HepG2 (cell line): ENCODE data around the gene ANKRD44. TPM values are rescaled to one million over a fixed set of nuclear protein-coding genes. Genes with fewer than 3 reads are reported as not detected.

Source experiments
- ATAC-seq: fragments of 200-7000 bp; cut with Tn5 transposase; 3 replicates; pipeline ENCODE4 v1.9.1; 2020; ENCODE audit warnings: mild to moderate bottlenecking, moderate library complexity
- BruUV-seq: library from RNA; stranded (reverse); fragments of 400-500 nt; replicated peaks from 2 replicates; lab custom pipeline; 2021; lab: Mats Ljungman, UMichigan
- CTCF ChIA-PET: fragments of 300-600 bp; formaldehyde crosslinking; extraction: SDS; loops from one replicate; lab custom pipeline; 2021; ENCODE audit warnings: low total read pairs, inconsistent platforms, low intra/inter-chr PET ratio; lab: Yijun Ruan, JAX
- POLR2A ChIA-PET: fragments of 350-600 bp; sonication (Branson Sonifier 250); formaldehyde crosslinking; loops from one replicate; lab custom pipeline; 2020; ENCODE audit warnings: antibody characterized with exemption, inconsistent platforms; lab: Yijun Ruan, JAX
- DNase-seq: peaks from one replicate; pipeline ENCODE4 v3.0.0-alpha.2; 2015; ENCODE audit warnings: low spot score
- FAIRE-seq: peaks from 3 replicates; lab custom pipeline; 2011; peaks lifted over from hg19 to GRCh38; lab: Jason Lieb, UNC
- H2AFZ ChIP-seq: one replicate; pipeline ENCODE4 v1.6.1; 2011; ENCODE audit warnings: low read length, inconsistent platforms
- H3K27ac ChIP-seq: fragments of 300-600 bp; 3 replicates; pipeline ENCODE4 v1.8.0; 2011; ENCODE audit warnings: mixed run types, mild to moderate bottlenecking, mixed read lengths, low read length, inconsistent platforms; ENCODE audit not compliant: insufficient read depth; ENCODE audit errors: extremely low read length
- H3K27me3 ChIP-seq, 2 experiments: fragments of 200-600 bp in 1 of 2; 2 replicates in 1 of 2; 3 replicates in 1 of 2; pipeline versions ENCODE4 v1.6.0 to v1.8.0; 2011; ENCODE audit warnings: low read length in 2 of 2, mild to moderate bottlenecking in 2 of 2, moderate library complexity in 2 of 2, inconsistent platforms in 1 of 2; ENCODE audit not compliant: insufficient read depth in 2 of 2, control insufficient read depth in 1 of 2
- H3K36me3 ChIP-seq, 2 experiments: fragments of 200-600 bp in 1 of 2; replicated peaks in 1 of 2; 2 replicates in 1 of 2; 3 replicates in 1 of 2; pipeline versions ENCODE4 v1.5.1 to v1.8.0; 2011; ENCODE audit warnings: low read length in 2 of 2, inconsistent platforms in 1 of 2; ENCODE audit not compliant: insufficient read depth in 2 of 2, control insufficient read depth in 1 of 2
- H3K4me1 ChIP-seq: 2 replicates; pipeline ENCODE4 v1.5.1; 2012; ENCODE audit warnings: low read length, inconsistent platforms; ENCODE audit not compliant: insufficient read depth
- H3K4me2 ChIP-seq: 2 replicates; pipeline ENCODE4 v1.6.0; 2011; ENCODE audit warnings: low read depth, low read length, inconsistent platforms
- H3K4me3 ChIP-seq, 3 experiments: fragments of 200-600 bp in 1 of 3; sonication (generic), shearing (Covaris generic) in 1 of 3; replicated peaks in 1 of 3; 2 replicates each; pipeline ENCODE4 v1.5.1; 2011 to 2016; ENCODE audit warnings: low read length in 3 of 3, inconsistent platforms in 2 of 3, low read depth in 2 of 3, mild to moderate bottlenecking in 2 of 3, control low read depth in 1 of 3, mixed read lengths in 1 of 3; ENCODE audit not compliant: insufficient read depth in 1 of 3
- H3K79me2 ChIP-seq: one replicate; pipeline ENCODE4 v1.6.1; 2011; ENCODE audit warnings: low read length, inconsistent platforms; ENCODE audit not compliant: insufficient read depth
- H3K9ac ChIP-seq: 2 replicates; pipeline ENCODE4 v1.6.0; 2011; ENCODE audit warnings: mild to moderate bottlenecking, low read depth, low read length, inconsistent platforms; ENCODE audit not compliant: insufficient read depth
- H3K9me3 ChIP-seq: 2 replicates; pipeline ENCODE4 v1.5.1; 2012; ENCODE audit warnings: mild to moderate bottlenecking, low read length
- H4K20me1 ChIP-seq: 2 replicates; pipeline ENCODE4 v1.6.0; 2011; ENCODE audit warnings: inconsistent platforms, mild to moderate bottlenecking, low read length, moderate library complexity; ENCODE audit not compliant: insufficient read depth
- AHR ChIP-seq: IDR thresholded peaks from 2 replicates; pipeline ENCODE4 v1.6.1; 2018; ENCODE audit warnings: missing genetic modification reagents, missing compliant biosample characterization
- CREM ChIP-seq, 2 experiments: sonication (generic) in 1 of 2; formaldehyde crosslinking in 1 of 2; IDR thresholded peaks; 2 replicates each; pipeline versions ENCODE4 v1.4.0 to v1.6.1; 2016 to 2020; ENCODE audit warnings: antibody characterized with exemption in 1 of 2, mild to moderate bottlenecking in 1 of 2, missing genetic modification reagents in 1 of 2
- HOXA3 ChIP-seq: sonication (generic); formaldehyde crosslinking; IDR thresholded peaks from 2 replicates; pipeline ENCODE4 v1.5.0; 2020; ENCODE audit warnings: missing genetic modification reagents
- KLF11 ChIP-seq: IDR thresholded peaks from 2 replicates; pipeline ENCODE4 v1.6.1; 2016; ENCODE audit warnings: missing compliant biosample characterization
- MLLT10 ChIP-seq: sonication (generic); formaldehyde crosslinking; IDR thresholded peaks from 2 replicates; pipeline ENCODE4 v1.4.0; 2020; ENCODE audit warnings: missing genetic modification reagents
- ZNF260 ChIP-seq: sonication (generic); formaldehyde crosslinking; IDR thresholded peaks from 2 replicates; pipeline ENCODE4 v1.4.0; 2020; ENCODE audit warnings: missing genetic modification reagents, low read depth, mild to moderate bottlenecking, borderline replicate concordance
- ZNF431 ChIP-seq: sonication (generic); formaldehyde crosslinking; IDR thresholded peaks from 2 replicates; pipeline ENCODE4 v1.9.0; 2022; ENCODE audit warnings: missing genetic modification reagents, low read depth, mild to moderate bottlenecking, borderline replicate concordance
- WGBS: methylation state at CpG from one replicate; pipeline ENCODE4 v1.1.6; 2017; ENCODE audit warnings: low lambda C conversion rate; 5-methylcytosine and 5-hydroxymethylcytosine counted together
- in situ Hi-C: cut with HindIII; loops from 2 replicates; pipeline ENCODE4 v1.10.0; 2017; ENCODE audit warnings: low pct_unique_long_range_greater_than_20kb; ENCODE audit not compliant: extremely low pct_ligation_motif_present
- intact Hi-C: fragments of 100-400 bp; cut with micrococcal nuclease; formaldehyde crosslinking; loops from one replicate; pipeline ENCODE4 v1.10.0; 2022; ENCODE audit not compliant: unreplicated experiment
- polyA plus RNA-seq, 8 experiments: library from polyadenylated mRNA; depleted of rRNA in 3 of 8; stranded (reverse) in 7 of 8; unstranded in 1 of 8; fragments of >200 nt; fragmentation: Illumina TruSeq in 4 of 8; extraction: Trizol in 4 of 8; gene quantifications; 2 replicates each; pipeline versions ENCODE4 v1.2.1 to v1.2.3, GENCODE V29; 2011 to 2016; ENCODE audit warnings: low read depth in 4 of 8, missing spikeins in 1 of 8, mixed read lengths in 1 of 8; ENCODE audit not compliant: insufficient read depth in 1 of 8
- total RNA-seq, 5 experiments: library from RNA; depleted of rRNA; stranded (reverse); fragments of >200 nt; fragmentation: Illumina TruSeq; extraction: Trizol; gene quantifications; 2 replicates each; pipeline ENCODE4 v1.2.3, GENCODE V29; 2016; ENCODE audit warnings: low read depth in 1 of 5
- TF ChIP-seq, protein P1 (sequence below): sonication (generic); formaldehyde crosslinking; IDR thresholded peaks from 2 replicates; pipeline ENCODE4 v1.4.0; 2020; ENCODE audit warnings: missing genetic modification reagents, mild to moderate bottlenecking, borderline replicate concordance
- TF ChIP-seq, protein P2 (sequence below): sonication (generic); formaldehyde crosslinking; IDR thresholded peaks from 2 replicates; pipeline ENCODE4 v1.5.1; 2020; ENCODE audit warnings: mild to moderate bottlenecking, missing genetic modification reagents, moderate library complexity
- TF ChIP-seq, protein P3 (sequence below): sonication (generic); formaldehyde crosslinking; IDR thresholded peaks from 2 replicates; pipeline ENCODE4 v1.9.0; 2022; ENCODE audit warnings: missing genetic modification reagents, mild to moderate bottlenecking, borderline replicate concordance
- TF ChIP-seq, protein P4 (sequence below): IDR thresholded peaks from 2 replicates; pipeline ENCODE4 v1.6.1; 2018; ENCODE audit warnings: missing genetic modification reagents, mild to moderate bottlenecking, missing compliant biosample characterization

The ANKRD44 gene
- total and polyA plus RNA-seq, 2 of the 13 experiments (the other 11 are each of a cell fraction or from before 2014, with no cell fraction given) = 0.04 to 0.11 TPM

DNA sequence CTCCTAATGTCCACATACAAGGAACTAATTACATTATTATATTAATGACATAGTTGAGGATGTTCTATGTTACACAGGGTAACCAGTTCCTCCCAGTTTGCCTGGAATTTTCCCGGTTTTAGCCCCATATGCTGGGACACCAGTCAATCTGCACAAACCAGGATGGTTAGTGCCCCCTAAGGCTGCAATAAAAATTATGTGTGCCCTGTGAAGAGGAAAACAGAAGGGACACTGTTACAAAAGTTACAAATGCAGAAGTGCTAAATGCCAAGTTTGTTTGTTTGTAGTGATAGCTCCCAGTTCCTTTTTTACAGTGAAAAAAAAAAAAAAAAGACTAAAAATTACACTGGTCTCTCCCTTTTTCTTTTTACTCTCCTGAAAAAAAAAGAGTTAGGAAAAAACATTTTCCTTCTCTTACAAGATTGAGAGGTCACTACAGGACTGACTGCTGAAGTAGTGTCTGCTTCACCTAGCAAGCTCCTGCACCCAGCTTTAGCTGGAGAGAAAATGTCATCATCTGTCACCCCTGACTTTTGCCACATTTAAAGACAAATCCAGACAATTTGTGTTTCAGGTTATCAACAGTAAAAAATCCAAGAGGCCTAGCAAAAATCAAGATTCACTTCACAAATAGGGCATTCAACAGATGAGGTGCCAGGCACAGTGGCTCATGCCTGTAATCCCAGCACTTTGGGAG is 3.2 kb downstream of the ANKRD44 start:
- TF ChIP-seq ZNF260 (CRISPR knock-in tag) (no peak), HOXA3 (CRISPR knock-in tag) (no peak)
- H3K79me2 ChIP-seq = no peaks in the 10 kb centered on the region
- H3K9ac ChIP-seq = no peak overlapping the region
- POLR2A ChIA-PET = interaction anchor here (0.7 kb wide), 1 partner anchor 21 kb away, joined by 7 read pairs; no protein-coding TSS in a partner anchor
- BruUV-seq = no TSS peak
- no peak overlapping the region for H2AFZ ChIP-seq
- 0% methylated on average over 1 of the region's 1 CpG for WGBS
- H3K36me3 ChIP-seq = no peaks in the 10 kb centered on the region
- no peak overlapping the region for H3K4me3 ChIP-seq
- peaks cover 11% of the 10 kb centered on the region for H3K4me1 ChIP-seq
- FAIRE-seq (no peak), ATAC-seq (no peak), DNase-seq (no peak)
- no peaks in the 10 kb centered on the region for H4K20me1 ChIP-seq
- CTCF ChIA-PET = no interaction called here
- intact Hi-C loops = no loop called here
- no peak overlapping the region for H3K4me2 ChIP-seq
- in situ Hi-C loops = no loop called here
- no peaks in the 10 kb centered on the region for H3K9me3 ChIP-seq
- no peak overlapping the region for H3K27ac ChIP-seq
- peaks cover 0 to 71% of the 10 kb centered on the region in 2 experiments; a peak in 4 of 5 replicates for H3K27me3 ChIP-seq

DNA sequence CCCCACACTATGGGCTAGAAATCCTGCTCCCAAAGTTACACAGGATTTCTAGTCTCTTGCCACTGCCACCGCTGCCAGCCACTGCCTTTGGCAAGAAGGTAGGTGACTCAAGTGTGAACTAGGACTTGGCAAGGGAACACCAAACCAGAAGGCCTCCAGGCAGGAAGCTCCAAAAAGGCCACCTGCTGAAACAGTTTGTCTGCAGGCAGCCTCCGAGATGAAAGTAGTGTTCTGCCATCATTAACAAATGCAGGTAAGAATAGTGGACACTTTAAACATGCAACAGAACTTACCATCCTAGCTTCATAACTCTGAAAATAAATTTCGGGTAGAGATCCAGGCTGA is 3.9 kb downstream of the ANKRD44 start:
- POLR2A ChIA-PET = interaction anchor here (0.7 kb wide), 1 partner anchor 21 kb away, joined by 7 read pairs; no protein-coding TSS in a partner anchor
- ATAC-seq (no peak), DNase-seq (no peak), FAIRE-seq (no peak)
- BruUV-seq = no TSS peak
- no peak overlapping the region for H2AFZ ChIP-seq
- CTCF ChIA-PET = no interaction called here
- H3K4me3 ChIP-seq = no peak overlapping the region
- no peak overlapping the region for H3K4me2 ChIP-seq
- no peaks in the 10 kb centered on the region for H3K79me2 ChIP-seq
- H3K27me3 ChIP-seq = peaks cover 0 to 64% of the 10 kb centered on the region in 2 experiments; a peak in 4 of 5 replicates
- H3K36me3 ChIP-seq = no peaks in the 10 kb centered on the region
- no peak overlapping the region for H3K9ac ChIP-seq
- WGBS = 4% methylated on average over 3 of the region's 3 CpGs
- H4K20me1 ChIP-seq = no peaks in the 10 kb centered on the region
- intact Hi-C loops (no loop called here), in situ Hi-C loops (no loop called here)
- H3K4me1 ChIP-seq = peaks cover 11% of the 10 kb centered on the region
- H3K27ac ChIP-seq = no peak overlapping the region
- H3K9me3 ChIP-seq = no peaks in the 10 kb centered on the region
- TF ChIP-seq, protein P1, sequence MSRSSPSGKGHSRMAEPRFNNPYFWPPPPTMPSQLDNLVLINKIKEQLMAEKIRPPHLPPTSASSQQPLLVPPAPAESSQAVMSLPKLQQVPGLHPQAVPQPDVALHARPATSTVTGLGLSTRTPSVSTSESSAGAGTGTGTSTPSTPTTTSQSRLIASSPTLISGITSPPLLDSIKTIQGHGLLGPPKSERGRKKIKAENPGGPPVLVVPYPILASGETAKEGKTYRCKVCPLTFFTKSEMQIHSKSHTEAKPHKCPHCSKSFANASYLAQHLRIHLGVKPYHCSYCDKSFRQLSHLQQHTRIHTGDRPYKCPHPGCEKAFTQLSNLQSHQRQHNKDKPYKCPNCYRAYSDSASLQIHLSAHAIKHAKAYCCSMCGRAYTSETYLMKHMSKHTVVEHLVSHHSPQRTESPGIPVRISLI (CRISPR knock-in tag) = no peak
- TF ChIP-seq ZNF431 (CRISPR knock-in tag) (no peak), CREM (IDR thresholded peaks at IDR 0.05) (no peak), CREM (CRISPR knock-in tag; IDR thresholded peaks at IDR 0.05) (no peak), MLLT10 (no peak), KLF11 (CRISPR knock-in tag) (no peak), AHR (CRISPR knock-in tag) (no peak)
- TF ChIP-seq, protein P2, sequence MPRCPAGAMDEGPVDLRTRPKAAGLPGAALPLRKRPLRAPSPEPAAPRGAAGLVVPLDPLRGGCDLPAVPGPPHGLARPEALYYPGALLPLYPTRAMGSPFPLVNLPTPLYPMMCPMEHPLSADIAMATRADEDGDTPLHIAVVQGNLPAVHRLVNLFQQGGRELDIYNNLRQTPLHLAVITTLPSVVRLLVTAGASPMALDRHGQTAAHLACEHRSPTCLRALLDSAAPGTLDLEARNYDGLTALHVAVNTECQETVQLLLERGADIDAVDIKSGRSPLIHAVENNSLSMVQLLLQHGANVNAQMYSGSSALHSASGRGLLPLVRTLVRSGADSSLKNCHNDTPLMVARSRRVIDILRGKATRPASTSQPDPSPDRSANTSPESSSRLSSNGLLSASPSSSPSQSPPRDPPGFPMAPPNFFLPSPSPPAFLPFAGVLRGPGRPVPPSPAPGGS (CRISPR knock-in tag) = no peak
- TF ChIP-seq, protein P3, sequence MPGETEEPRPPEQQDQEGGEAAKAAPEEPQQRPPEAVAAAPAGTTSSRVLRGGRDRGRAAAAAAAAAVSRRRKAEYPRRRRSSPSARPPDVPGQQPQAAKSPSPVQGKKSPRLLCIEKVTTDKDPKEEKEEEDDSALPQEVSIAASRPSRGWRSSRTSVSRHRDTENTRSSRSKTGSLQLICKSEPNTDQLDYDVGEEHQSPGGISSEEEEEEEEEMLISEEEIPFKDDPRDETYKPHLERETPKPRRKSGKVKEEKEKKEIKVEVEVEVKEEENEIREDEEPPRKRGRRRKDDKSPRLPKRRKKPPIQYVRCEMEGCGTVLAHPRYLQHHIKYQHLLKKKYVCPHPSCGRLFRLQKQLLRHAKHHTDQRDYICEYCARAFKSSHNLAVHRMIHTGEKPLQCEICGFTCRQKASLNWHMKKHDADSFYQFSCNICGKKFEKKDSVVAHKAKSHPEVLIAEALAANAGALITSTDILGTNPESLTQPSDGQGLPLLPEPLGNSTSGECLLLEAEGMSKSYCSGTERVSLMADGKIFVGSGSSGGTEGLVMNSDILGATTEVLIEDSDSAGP (CRISPR knock-in tag) = no peak
- TF ChIP-seq, protein P4, sequence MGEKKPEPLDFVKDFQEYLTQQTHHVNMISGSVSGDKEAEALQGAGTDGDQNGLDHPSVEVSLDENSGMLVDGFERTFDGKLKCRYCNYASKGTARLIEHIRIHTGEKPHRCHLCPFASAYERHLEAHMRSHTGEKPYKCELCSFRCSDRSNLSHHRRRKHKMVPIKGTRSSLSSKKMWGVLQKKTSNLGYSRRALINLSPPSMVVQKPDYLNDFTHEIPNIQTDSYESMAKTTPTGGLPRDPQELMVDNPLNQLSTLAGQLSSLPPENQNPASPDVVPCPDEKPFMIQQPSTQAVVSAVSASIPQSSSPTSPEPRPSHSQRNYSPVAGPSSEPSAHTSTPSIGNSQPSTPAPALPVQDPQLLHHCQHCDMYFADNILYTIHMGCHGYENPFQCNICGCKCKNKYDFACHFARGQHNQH = no peak
